ENCODE data around the gene MAP4K2. TPM values are rescaled to one million over a fixed set of nuclear protein-coding genes. Genes with fewer than 3 reads are reported as not detected.
"Not testable (repeated sequence)": the region's sequence is repeated elsewhere in the genome, so short reads cannot be mapped to it uniquely, and the experiment has no call there.

The MAP4K2 gene
- total and polyA plus RNA-seq, 8 donors: 19.3 to 48.2 (median 45.2) TPM

DNA sequence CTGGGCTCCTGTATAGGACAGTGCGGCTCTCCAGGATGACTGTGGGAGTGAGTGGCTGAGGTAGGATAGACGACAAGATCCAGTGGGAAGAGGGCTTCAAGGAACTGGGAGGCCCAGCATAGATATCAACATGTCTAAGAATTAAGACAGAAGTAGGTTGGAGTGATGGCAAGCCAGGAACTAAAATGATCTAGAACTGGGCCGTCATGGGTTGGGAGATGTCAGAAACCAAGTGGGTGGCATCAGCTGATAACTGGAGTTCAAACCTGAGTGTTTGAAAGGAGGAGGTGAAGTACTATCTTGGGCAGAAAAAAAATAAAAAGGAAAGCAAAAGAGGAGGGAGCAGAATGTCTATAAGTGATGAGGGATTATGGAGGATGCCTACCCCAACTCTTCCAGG lies 14.5 kb upstream of the MAP4K2 start:
- TF ChIP-seq, protein P1, sequence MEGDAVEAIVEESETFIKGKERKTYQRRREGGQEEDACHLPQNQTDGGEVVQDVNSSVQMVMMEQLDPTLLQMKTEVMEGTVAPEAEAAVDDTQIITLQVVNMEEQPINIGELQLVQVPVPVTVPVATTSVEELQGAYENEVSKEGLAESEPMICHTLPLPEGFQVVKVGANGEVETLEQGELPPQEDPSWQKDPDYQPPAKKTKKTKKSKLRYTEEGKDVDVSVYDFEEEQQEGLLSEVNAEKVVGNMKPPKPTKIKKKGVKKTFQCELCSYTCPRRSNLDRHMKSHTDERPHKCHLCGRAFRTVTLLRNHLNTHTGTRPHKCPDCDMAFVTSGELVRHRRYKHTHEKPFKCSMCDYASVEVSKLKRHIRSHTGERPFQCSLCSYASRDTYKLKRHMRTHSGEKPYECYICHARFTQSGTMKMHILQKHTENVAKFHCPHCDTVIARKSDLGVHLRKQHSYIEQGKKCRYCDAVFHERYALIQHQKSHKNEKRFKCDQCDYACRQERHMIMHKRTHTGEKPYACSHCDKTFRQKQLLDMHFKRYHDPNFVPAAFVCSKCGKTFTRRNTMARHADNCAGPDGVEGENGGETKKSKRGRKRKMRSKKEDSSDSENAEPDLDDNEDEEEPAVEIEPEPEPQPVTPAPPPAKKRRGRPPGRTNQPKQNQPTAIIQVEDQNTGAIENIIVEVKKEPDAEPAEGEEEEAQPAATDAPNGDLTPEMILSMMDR (IDR thresholded peaks at IDR 0.05): no peak
- Histone ChIP-seq H3K4me3 (no peak overlapping the region), H3K4me1 (no peaks in the 10 kb centered on the region), H3K27ac (no peak overlapping the region), H3K9me3 (no peaks in the 10 kb centered on the region), H3K27me3 (no peaks in the 10 kb centered on the region), H3K36me3 (no peaks in the 10 kb centered on the region)
- ATAC-seq (no peak), DNase-seq (no peak)
- intact Hi-C loops (cut with DNase I): no loop called here

DNA sequence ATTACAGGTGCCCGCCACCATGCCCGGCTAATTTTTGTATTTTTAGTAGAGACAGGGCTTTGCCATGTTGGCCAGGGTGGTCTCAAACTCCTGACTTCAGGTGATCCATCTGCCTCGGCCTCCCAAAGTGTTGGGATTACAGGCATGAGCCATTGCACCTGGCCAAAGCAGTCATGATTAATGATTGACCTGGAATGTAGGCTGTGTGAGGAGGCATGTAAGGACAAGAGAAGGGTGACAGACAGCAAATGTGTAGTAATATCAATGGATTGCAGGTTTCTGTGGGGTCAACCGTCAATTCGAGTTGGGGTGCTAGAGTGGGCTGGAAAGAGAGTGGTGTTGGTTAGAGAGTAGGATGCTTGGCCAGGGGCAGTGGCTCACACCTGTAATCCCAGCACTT lies 12.4 kb upstream of the MAP4K2 start:
- ATAC-seq; intact Hi-C loops (cut with DNase I); H3K9me3 ChIP-seq; H3K4me1 ChIP-seq; H3K4me3 ChIP-seq; H3K36me3 ChIP-seq; H3K27me3 ChIP-seq; DNase-seq; H3K27ac ChIP-seq: not testable (repeated sequence)

DNA sequence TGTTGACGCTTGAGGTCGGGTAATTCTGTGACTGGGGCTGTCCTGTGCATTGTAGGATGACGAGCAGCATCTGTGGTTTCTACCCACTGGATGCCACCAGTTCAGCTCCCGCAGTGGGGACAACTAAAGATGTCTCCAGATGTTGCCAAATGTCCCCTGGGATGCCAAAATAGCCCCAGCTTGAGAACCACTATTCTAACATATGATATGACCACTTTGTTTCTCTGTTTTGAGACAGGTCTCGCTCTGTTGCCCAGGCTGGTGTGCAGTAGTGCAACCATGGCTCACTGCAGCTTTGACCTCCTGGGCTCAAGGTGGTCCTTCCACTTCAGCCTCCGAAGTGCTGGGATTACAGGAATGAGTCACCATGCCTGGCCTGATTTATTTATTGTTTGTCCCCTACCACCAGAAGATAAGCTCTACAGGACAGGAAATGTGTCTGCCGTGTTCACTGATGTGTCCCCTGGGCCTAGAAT lies 11.7 kb upstream of the MAP4K2 start:
- Histone ChIP-seq H3K27ac (no peak overlapping the region), H3K36me3 (no peaks in the 10 kb centered on the region), H3K4me1 (peaks cover 0 to 9% of the 10 kb centered on the region in 2 donors), H3K9me3 (no peaks in the 10 kb centered on the region), H3K4me3 (no peak overlapping the region), H3K27me3 (no peaks in the 10 kb centered on the region)
- ATAC-seq: no peak
- DNase-seq: no peak
- intact Hi-C loops (cut with DNase I): no loop called here
- TF ChIP-seq, protein P1 (IDR thresholded peaks at IDR 0.05): no peak

DNA sequence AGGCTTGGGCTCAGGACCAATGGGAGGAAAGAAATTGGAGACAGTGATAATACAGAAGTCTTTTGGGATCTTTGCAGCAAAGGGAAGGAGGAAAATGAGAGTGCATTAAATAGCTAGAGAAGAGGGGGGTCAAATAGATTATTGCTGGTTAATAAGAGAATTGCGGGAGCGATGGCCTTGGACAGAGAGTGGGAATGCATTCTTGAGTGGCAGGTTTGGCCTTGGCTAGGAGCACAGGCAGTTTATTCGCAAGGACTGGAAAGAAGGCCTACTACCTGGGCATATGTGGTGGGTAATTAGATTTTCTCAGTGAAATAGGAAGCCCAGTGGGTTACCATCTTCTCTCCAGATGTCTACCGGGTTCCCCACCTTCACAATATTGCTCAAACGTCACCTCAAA lies 10.8 kb upstream of the MAP4K2 start:
- Histone ChIP-seq H3K27me3 (no peaks in the 10 kb centered on the region), H3K9me3 (no peaks in the 10 kb centered on the region), H3K4me1 (peaks cover 6 to 18% of the 10 kb centered on the region in 2 donors), H3K27ac (no peak overlapping the region), H3K4me3 (no peak overlapping the region), H3K36me3 (no peaks in the 10 kb centered on the region)
- TF ChIP-seq, protein P1 (IDR thresholded peaks at IDR 0.05): no peak
- intact Hi-C loops (cut with DNase I): no loop called here
- ATAC-seq (no peak), DNase-seq (no peak)

DNA sequence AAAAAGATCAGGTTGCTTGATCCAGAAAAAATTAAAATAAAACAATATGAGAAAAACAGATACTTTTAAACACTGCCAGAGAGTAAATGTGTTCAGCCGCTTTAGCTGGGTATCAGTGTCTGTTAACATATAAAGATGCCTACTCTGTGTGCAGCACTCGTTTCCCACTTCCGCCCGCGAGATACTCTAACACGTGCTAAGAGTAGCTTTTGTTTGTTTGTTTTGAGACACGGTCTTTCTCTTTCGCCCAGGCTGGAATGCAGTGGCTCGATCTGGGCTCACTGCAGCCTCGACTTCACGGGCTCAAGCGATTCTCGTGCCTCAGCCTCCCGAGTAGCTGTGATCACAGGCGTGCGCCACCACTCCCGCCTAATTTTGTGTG lies 7.9 kb upstream of the MAP4K2 start:
- Histone ChIP-seq H3K36me3 (peaks cover 0 to 16% of the 10 kb centered on the region in 2 donors), H3K27me3 (no peaks in the 10 kb centered on the region), H3K27ac (peak overlapping the region in 1 of 2 donors; percentile 65), H3K9me3 (no peaks in the 10 kb centered on the region), H3K4me3 (peak overlapping the region; percentile 77 to 91), H3K4me1 (peaks cover 6 to 20% of the 10 kb centered on the region in 2 donors)
- DNase-seq: no peak
- TF ChIP-seq, protein P1 (IDR thresholded peaks at IDR 0.05): no peak
- intact Hi-C loops (cut with DNase I): no loop called here
- ATAC-seq: peak; percentile 7

DNA sequence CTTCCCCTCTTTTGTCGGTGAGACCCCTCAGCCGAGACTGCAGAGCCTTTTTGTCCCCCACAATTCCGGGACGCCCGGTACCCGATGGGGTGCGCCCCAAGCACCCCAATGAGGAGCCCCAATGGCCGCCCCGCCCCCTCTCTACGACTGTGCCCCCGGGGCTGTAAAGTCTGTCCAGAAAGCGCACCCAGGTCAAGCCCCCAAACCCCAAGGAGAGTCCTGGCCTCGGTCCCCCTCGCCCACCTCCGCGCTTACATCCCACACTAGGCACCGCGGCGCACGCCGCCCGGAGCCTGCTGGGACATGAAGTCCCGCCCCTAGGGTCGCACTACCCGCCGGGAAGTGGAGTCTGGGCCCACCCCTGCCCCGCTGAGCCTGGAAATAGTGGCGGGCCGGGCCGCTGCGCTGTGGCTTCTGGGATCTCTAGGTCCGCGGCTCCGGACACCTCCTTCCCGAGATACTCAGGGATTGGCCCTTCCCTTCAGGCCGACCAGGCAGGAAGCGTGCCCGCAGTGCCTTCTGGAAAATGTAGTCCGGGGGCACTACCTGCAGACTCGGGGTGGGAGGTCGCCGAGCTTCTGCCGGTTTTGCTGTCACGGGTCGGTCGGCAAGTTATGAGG lies 7.4 kb upstream of the MAP4K2 start, which contains the start of gene MEN1:
Gene MEN1, minus strand, starts transcription at position 281 of the 620 bp plus-strand sequence. CDS start 442 bp downstream, outside the sequence.
- DNase-seq: peak; percentile 92 to 97 (median 96)
- Histone ChIP-seq H3K4me1 (peaks cover 6 to 20% of the 10 kb centered on the region in 2 donors), H3K27me3 (no peaks in the 10 kb centered on the region), H3K27ac (peak within 1 kb of the TSS; percentile 17 to 65), H3K36me3 (peaks cover 0 to 21% of the 10 kb centered on the region in 2 donors), H3K9me3 (no peaks in the 10 kb centered on the region), H3K4me3 (peak within 1 kb of the TSS; percentile 77 to 91)
- ATAC-seq: peak; percentile 99
- TF ChIP-seq, protein P1 (IDR thresholded peaks at IDR 0.05): no peak
- intact Hi-C loops (cut with DNase I): no loop called here

All from left lung (tissue), 10 donors.